GM21786 (cell line): ENCODE measurements around the gene BCR.
"Not testable (repeated sequence)": the region's sequence is repeated elsewhere in the genome, so short reads cannot be mapped to it uniquely, and the experiment has no call there.

Source experiments
- ATAC-seq: cut with Tn5 transposase; IDR thresholded peaks from one replicate; pipeline ENCODE4 v1.9.1; 2021; ENCODE audit not compliant: unreplicated experiment

BCR gene

DNA sequence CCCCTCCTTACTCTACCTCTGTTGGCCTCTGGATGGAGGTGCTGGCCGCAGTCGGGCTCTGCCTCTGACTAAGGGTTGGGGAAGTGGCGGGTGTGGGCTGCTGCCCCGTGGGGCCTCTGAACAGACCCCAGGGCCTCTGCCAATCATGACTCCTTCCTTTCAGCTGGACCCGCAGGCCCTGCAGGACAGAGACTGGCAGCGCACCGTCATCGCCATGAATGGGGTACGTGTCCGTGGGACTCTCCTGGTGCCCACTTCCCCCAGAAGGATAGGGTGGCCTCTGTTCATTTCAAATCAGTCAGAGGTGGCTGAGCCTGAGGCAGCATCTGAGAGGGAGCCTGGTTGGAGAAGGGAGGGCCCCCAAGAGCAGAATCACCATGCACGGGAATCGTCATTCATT, 129.0 kb downstream of the BCR start:
- ATAC-seq, result not testable (repeated sequence)

GRCh38 chr22:23310443-23311097, 130.3 kb downstream of the BCR start:
- ATAC-seq, result not testable (repeated sequence)

GRCh38 chr22:23311635-23312420, 131.5 kb downstream of the BCR start:
- ATAC-seq, result not testable (repeated sequence)

GRCh38 chr22:23313791-23314567, 133.7 kb downstream of the BCR start:
- ATAC-seq, result no peak

DNA sequence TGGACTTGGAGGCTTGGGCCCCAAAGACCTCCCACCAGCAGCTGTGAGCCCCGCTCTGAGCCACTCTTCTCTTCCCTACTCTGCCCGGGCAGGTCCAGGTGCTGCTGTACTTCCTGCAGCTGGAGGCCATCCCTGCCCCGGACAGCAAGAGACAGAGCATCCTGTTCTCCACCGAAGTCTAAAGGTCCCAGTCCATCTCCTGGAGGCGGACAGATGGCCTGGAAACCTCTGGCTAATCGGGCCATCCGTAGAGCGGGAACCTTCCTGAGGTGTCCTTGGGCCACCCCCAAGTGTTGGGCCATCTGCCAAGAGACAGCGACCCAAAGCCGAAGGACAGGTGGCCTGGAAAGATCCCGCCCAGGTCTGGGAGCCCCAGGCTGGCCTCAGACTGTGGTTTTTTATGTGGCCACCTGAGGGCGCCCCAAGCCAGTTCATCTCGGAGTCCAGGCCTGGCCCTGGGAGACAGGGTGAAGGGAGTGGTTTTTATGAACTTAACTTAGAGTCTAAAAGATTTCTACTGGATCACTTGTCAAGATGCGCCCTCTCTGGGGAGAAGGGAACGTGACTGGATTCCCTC, 135.1 kb downstream of the BCR start:
- ATAC-seq, result no peak

DNA sequence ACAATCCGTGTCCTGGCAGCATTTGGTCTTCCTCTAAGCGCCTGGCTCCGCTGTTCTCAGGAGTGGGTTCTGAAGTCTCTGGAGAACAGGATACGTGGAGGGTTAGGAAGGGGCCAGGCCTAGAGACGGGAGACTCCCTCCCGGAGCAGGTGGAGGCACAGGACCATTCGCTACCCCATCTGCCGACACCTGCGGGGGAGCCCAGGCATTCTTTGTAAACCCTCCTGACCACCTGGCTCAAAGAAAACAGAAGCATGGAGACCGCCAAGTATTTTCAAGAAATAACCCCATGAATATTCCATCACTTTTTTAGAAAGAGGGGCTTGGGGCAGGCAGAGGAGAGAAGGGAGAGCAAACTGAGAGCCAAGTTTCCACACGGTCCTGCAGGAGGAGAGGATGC, 136.3 kb downstream of the BCR start:
- ATAC-seq, result not testable (repeated sequence)

- not testable (repeated sequence) for ATAC-seq
Observed at GRCh38 chr22:23318316-23318715, 138.0 kb downstream of the BCR start.

- ATAC-seq, result not testable (repeated sequence)
Observed at GRCh38 chr22:23322497-23323080, 142.3 kb downstream of the BCR start.

- not testable (repeated sequence) for ATAC-seq
Observed at GRCh38 chr22:23323960-23324688, 143.8 kb downstream of the BCR start.

DNA sequence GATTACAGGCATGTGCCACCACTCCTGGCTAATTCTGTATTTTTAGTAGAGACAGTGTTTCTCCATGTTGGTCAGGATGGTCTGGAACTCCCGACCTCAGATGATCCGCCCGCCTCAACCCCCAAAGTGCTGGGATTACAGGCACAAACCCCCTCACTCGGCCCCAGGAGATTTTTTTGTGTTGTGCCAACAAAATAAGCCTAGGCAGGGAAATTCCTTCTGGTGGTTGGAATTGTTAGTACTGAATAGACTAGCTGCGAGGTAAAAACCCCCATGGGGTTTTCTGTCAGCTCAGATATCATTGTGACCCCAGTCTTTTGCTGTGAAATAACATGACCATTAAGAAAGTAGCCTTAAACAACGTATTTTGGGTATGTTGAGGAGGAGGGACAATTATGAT, 144.9 kb downstream of the BCR start:
- no peak for ATAC-seq

DNA sequence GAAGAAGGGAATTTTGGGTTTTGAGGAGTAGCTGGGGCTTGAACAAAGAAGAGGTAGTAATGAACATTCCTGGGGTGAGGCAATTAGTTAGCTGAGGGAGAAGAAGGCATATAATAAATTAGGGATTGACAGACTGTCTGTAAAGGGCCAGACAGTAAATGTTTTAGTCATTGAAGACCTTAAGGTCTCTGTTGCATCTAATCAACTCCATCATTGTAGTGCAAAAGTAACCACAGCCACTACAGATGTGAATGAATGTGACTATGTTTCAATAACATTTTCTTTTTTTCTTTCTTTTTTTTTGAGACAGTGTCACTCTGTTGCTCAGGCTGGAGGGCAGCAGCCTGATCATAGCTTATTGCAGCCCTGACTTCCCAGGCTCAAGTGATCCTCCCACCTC, 153.5 kb downstream of the BCR start:
- not testable (repeated sequence) for ATAC-seq

GRCh38 chr22:23337672-23338071, 157.4 kb downstream of the BCR start:
- not testable (repeated sequence) for ATAC-seq

GRCh38 chr22:23341942-23342695, 161.8 kb downstream of the BCR start:
- ATAC-seq, result not testable (repeated sequence)

GRCh38 chr22:23351321-23351720, 171.0 kb downstream of the BCR start:
- ATAC-seq, result no peak

DNA sequence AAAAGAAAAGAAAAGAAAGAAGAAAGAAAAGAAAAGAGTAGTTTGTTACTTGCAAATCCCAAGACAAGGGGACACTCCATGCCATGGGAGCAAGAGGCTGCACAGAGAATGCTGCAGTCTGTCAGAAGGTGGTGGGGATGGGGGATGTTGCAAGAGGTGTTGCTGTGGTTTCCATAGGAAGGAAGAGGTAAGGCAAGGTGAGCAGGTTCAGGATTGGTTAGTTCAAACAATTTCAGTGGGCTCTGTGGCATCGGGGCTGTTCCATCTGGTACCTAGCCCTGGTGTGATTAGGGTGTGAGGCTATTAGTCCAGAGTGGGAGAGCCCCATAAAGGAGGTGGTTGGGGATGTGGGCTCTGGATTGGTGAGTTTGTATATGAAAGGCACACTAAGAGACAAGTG, 172.7 kb downstream of the BCR start:
- no peak for ATAC-seq

- no peak for ATAC-seq
Observed at GRCh38 chr22:23353696-23354095, 173.4 kb downstream of the BCR start.

DNA sequence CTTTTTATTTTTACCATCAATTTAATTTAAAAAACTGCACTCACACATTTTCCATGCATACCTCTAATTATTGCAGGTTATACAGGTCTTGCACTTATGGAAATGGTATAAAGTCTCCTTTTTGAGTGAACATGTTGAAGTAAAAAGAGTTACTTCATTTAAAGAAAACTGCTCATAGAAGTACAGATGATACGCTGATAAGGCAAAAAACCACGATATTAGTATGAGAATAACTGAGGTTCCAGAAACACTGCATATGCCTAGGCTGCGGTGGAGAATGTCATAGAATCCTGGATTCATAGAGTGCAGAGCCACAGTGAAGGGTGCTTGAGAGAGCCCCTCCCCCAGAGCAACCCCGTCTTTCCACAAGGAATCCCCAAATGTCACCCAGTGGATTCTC, 175.8 kb downstream of the BCR start:
- ATAC-seq, result no peak

GRCh38 chr22:23357053-23357452, 176.7 kb downstream of the BCR start:
- no peak for ATAC-seq

DNA sequence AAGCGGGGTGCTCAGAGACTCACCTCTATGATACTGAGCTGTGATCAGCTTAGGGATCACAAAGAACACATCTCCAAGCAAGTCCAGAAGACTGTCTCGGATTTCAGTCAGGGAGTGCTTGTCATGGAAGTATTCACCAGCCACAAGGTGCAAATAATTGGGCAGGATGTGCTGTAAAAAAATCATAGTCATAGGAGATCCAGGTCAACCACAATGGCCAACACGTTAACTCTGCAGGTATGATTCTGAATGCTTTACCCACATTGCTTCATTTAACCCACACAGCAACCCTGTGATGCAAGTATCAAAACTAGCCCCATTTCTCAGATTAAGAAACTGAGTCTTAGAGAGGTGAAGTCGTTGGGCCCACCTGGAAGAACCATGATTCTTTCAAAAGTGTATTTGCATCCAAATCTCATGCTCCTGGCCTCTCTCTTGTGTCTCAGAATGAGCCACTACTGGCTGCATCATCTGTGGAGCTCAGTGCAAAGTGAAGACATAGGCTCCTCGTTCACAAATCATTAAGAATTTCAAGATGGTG, 179.3 kb downstream of the BCR start:
- ATAC-seq, result no peak
